GM23248 (cell line): ENCODE results near the gene MFRP. TPM values are rescaled to one million over a fixed set of nuclear protein-coding genes. Genes with fewer than 3 reads are reported as not detected.

ENCODE experiments used
- DNase-seq: peaks from one replicate; pipeline ENCODE4 v3.0.0-alpha.2; 2015
- H2AFZ ChIP-seq: fragments of 200-600 bp; sonication (generic); 2 replicates; pipeline ENCODE4 v1.6.1; 2016; ENCODE audit warnings: antibody characterized with exemption
- H3F3A ChIP-seq: fragments of 200-600 bp; sonication (generic); 2 replicates; pipeline ENCODE4 v1.6.1; 2016; ENCODE audit warnings: mild to moderate bottlenecking, antibody characterized with exemption, mixed run types; ENCODE audit not compliant: insufficient read depth
- H3K27ac ChIP-seq: fragments of 200-600 bp; sonication (generic); 2 replicates; pipeline ENCODE4 v1.5.1; 2016; ENCODE audit warnings: mild to moderate bottlenecking
- H3K27me3 ChIP-seq: fragments of 200-600 bp; sonication (generic); replicated peaks from 2 replicates; pipeline ENCODE4 v1.6.1; 2016; ENCODE audit warnings: mild to moderate bottlenecking; ENCODE audit not compliant: insufficient read depth
- H3K36me3 ChIP-seq: fragments of 200-600 bp; sonication (generic); 2 replicates; pipeline ENCODE4 v1.6.1; 2016; ENCODE audit warnings: low read depth, mild to moderate bottlenecking
- H3K4me1 ChIP-seq: fragments of 200-600 bp; sonication (generic); 2 replicates; pipeline ENCODE4 v1.6.1; 2016; ENCODE audit warnings: mild to moderate bottlenecking; ENCODE audit not compliant: insufficient read depth
- H3K4me2 ChIP-seq: fragments of 200-600 bp; sonication (generic); one replicate; pipeline ENCODE4 v1.6.1; 2016; ENCODE audit warnings: mild to moderate bottlenecking; ENCODE audit not compliant: unreplicated experiment
- H3K4me3 ChIP-seq: fragments of 200-600 bp; sonication (generic); 2 replicates; pipeline ENCODE4 v1.5.1; 2016; ENCODE audit warnings: mild to moderate bottlenecking
- H3K79me2 ChIP-seq: fragments of 200-600 bp; sonication (generic); 2 replicates; pipeline ENCODE4 v1.6.1; 2016; ENCODE audit warnings: mild to moderate bottlenecking; ENCODE audit not compliant: insufficient read depth
- H3K9ac ChIP-seq: fragments of 200-600 bp; sonication (generic); 2 replicates; pipeline ENCODE4 v1.6.1; 2016; ENCODE audit warnings: mild to moderate bottlenecking
- H3K9me2 ChIP-seq: fragments of 200-600 bp; sonication (generic); 2 replicates; pipeline ENCODE4 v1.6.1; 2016; ENCODE audit warnings: mixed run types, mild to moderate bottlenecking, moderate library complexity; ENCODE audit not compliant: insufficient read depth
- H3K9me3 ChIP-seq: fragments of 200-600 bp; sonication (generic); one replicate; pipeline ENCODE4 v1.6.1; 2017; ENCODE audit warnings: low read depth
- H4K20me1 ChIP-seq: fragments of 200-600 bp; sonication (generic); 2 replicates; pipeline ENCODE4 v1.6.0; 2016; ENCODE audit not compliant: insufficient read depth
- EZH2 ChIP-seq: fragments of 200-600 bp; sonication (generic); IDR thresholded peaks from 2 replicates; pipeline ENCODE4 v1.6.1; 2018; ENCODE audit warnings: antibody characterized with exemption, mild to moderate bottlenecking; ENCODE audit not compliant: insufficient read depth, poor library complexity, severe bottlenecking
- EZH2phosphoT487 ChIP-seq: fragments of 200-600 bp; sonication (generic); IDR thresholded peaks from 2 replicates; pipeline ENCODE4 v1.6.1; 2018; ENCODE audit warnings: antibody characterized with exemption, moderate library complexity, mild to moderate bottlenecking, low read depth; ENCODE audit not compliant: insufficient read depth
- WGBS, 2 experiments: methylation state at CpG; one replicate each; pipeline ENCODE4 v1.1.6; 2015 to 2017; ENCODE audit warnings: low lambda C conversion rate in 2 of 2, low coverage in 1 of 2; ENCODE audit errors: missing lambda C conversion rate in 2 of 2; 5-methylcytosine and 5-hydroxymethylcytosine counted together
- in situ Hi-C: fragments of 300-500 bp; cut with MboI; formaldehyde crosslinking; loops from 2 replicates; pipeline ENCODE4 v1.15.0; 2020
- polyA plus RNA-seq: library from polyadenylated mRNA; unstranded; fragments of >200 nt; fragmentation: Nextera tagmentation; extraction: Ambion mirVana; gene quantifications from 2 replicates; pipeline ENCODE4 v1.2.1, GENCODE V29; 2016
- total RNA-seq: library from RNA; depleted of rRNA; stranded (reverse); fragments of >200 nt; shearing (Covaris generic); gene quantifications from 2 replicates; pipeline ENCODE4 v1.2.3, GENCODE V29; 2014; rRNA removed

Gene MFRP
- total RNA-seq (0.13 TPM in 1 of 2 replicates, not detected in the other), polyA plus RNA-seq (not detected in 2 replicates)

GRCh38 chr11:119346605-119347004 lies at the start of gene MFRP:
TSS of gene MFRP (minus strand) at chr11:119346705. CDS start at chr11:119346513, 192 bp downstream.
- no peak within 1 kb of the TSS for H3K4me2 ChIP-seq
- H3K27me3 ChIP-seq, result peaks cover 8% of the 10 kb centered on the region; the same call in 1 of the 2 replicates
- no peak within 1 kb of the TSS for H3K9ac ChIP-seq

GRCh38 chr11:119391275-119391674 lies 44.8 kb upstream of the MFRP start:
- Histone ChIP-seq H3F3A (no peaks in the 10 kb centered on the region), H3K27me3 (peaks cover 4% of the 10 kb centered on the region; the same call in 1 of the 2 replicates), H3K4me2 (no peak overlapping the region), H3K9me3 (no peaks in the 10 kb centered on the region), H2AFZ (no peak overlapping the region), H3K9me2 (no peaks in the 10 kb centered on the region), H3K9ac (no peak overlapping the region), H3K36me3 (no peaks in the 10 kb centered on the region), H3K79me2 (no peaks in the 10 kb centered on the region), H3K27ac (no peak overlapping the region), H3K4me3 (no peak overlapping the region), H3K4me1 (no peaks in the 10 kb centered on the region), H4K20me1 (no peaks in the 10 kb centered on the region)
- 77 to 81% methylated on average over 7 of the region's 7 CpGs for WGBS, 2 experiments
- no peak for DNase-seq
- in situ Hi-C loops, result no loop called here
- TF ChIP-seq EZH2, result no peak
- TF ChIP-seq EZH2phosphoT487, result no peak

More at GRCh38 chr11:119346605-119347004, at the start of gene MFRP:
- no peak for TF ChIP-seq EZH2phosphoT487
- no peak for TF ChIP-seq EZH2
- no peaks in the 10 kb centered on the region for H3K79me2 ChIP-seq
- no peak within 1 kb of the TSS for H3K27ac ChIP-seq
- H3K4me3 ChIP-seq, result no peak within 1 kb of the TSS
- no peaks in the 10 kb centered on the region for H4K20me1 ChIP-seq
- peaks cover 9% of the 10 kb centered on the region; the same call in 1 of the 2 replicates for H3F3A ChIP-seq
- no peaks in the 10 kb centered on the region for H3K9me3 ChIP-seq
- no peaks in the 10 kb centered on the region for H3K9me2 ChIP-seq
- H3K4me1 ChIP-seq, result peaks cover 12% of the 10 kb centered on the region
- in situ Hi-C loops, result no loop called here
- no peak within 1 kb of the TSS for H2AFZ ChIP-seq
- H3K36me3 ChIP-seq, result no peaks in the 10 kb centered on the region
- WGBS, 2 experiments, result 54 to 62% methylated on average over 5 to 6 of the region's 6 CpGs
- DNase-seq, result no peak

GRCh38 chr11:119389611-119390254 lies 43.2 kb upstream of the MFRP start:
- no peaks in the 10 kb centered on the region for H3K79me2 ChIP-seq
- H4K20me1 ChIP-seq, result no peaks in the 10 kb centered on the region
- peaks cover 4% of the 10 kb centered on the region; the same call in 1 of the 2 replicates for H3K27me3 ChIP-seq
- H3K9ac ChIP-seq, result no peak overlapping the region
- no peak overlapping the region for H3K4me3 ChIP-seq
- H3F3A ChIP-seq, result no peaks in the 10 kb centered on the region
- no peaks in the 10 kb centered on the region for H3K9me3 ChIP-seq
- H3K4me1 ChIP-seq, result no peaks in the 10 kb centered on the region
- peak; percentile 22 for DNase-seq
- no peaks in the 10 kb centered on the region for H3K9me2 ChIP-seq
- no peak for TF ChIP-seq EZH2
- TF ChIP-seq EZH2phosphoT487, result no peak
- in situ Hi-C loops, result no loop called here
- no peak overlapping the region for H2AFZ ChIP-seq
- H3K36me3 ChIP-seq, result no peaks in the 10 kb centered on the region
- 74% methylated on average over 5 of the region's 5 CpGs for WGBS, 2 experiments
- H3K27ac ChIP-seq, result no peak overlapping the region
- H3K4me2 ChIP-seq, result no peak overlapping the region

GRCh38 chr11:119388103-119388502 lies 41.6 kb upstream of the MFRP start:
- TF ChIP-seq EZH2phosphoT487, result no peak
- TF ChIP-seq EZH2, result no peak
- Histone ChIP-seq H3K27me3 (no peaks in the 10 kb centered on the region), H3K4me3 (no peak overlapping the region), H2AFZ (no peak overlapping the region), H3F3A (no peaks in the 10 kb centered on the region), H3K4me2 (no peak overlapping the region), H3K4me1 (no peaks in the 10 kb centered on the region), H3K9me2 (no peaks in the 10 kb centered on the region), H4K20me1 (no peaks in the 10 kb centered on the region), H3K9ac (no peak overlapping the region), H3K36me3 (no peaks in the 10 kb centered on the region), H3K79me2 (no peaks in the 10 kb centered on the region), H3K27ac (no peak overlapping the region), H3K9me3 (no peaks in the 10 kb centered on the region)
- no peak for DNase-seq
- 71 to 78% methylated on average over 7 of the region's 7 CpGs for WGBS, 2 experiments
- in situ Hi-C loops, result no loop called here
